HS-27A (cell line): ENCODE results near the gene YEATS2.

Experiments used
- DNase-seq: peaks from one replicate; pipeline ENCODE4 v3.0.0-alpha.2; 2012; ENCODE audit warnings: low read depth, missing footprints

Gene YEATS2

GRCh38 chr3:183812761-183813445 is 115.3 kb downstream of the YEATS2 start:
- no peak for DNase-seq

- no peak for DNase-seq
Observed at GRCh38 chr3:183814240-183814639, 116.6 kb downstream of the YEATS2 start.

GRCh38 chr3:183815563-183815940 is 118.0 kb downstream of the YEATS2 start:
- DNase-seq: no peak

GRCh38 chr3:183815951-183816475 is 118.4 kb downstream of the YEATS2 start:
- DNase-seq: no peak

GRCh38 chr3:183816681-183817510 is 119.3 kb downstream of the YEATS2 start:
- DNase-seq: no peak

GRCh38 chr3:183817639-183818038 is 120.0 kb downstream of the YEATS2 start:
- DNase-seq: no peak

GRCh38 chr3:183818041-183818620 is 120.5 kb downstream of the YEATS2 start:
- DNase-seq: no peak

GRCh38 chr3:183818706-183819624 is 121.4 kb downstream of the YEATS2 start:
- no peak for DNase-seq

GRCh38 chr3:183819831-183820230 is 122.2 kb downstream of the YEATS2 start:
- no peak for DNase-seq

- DNase-seq: no peak
Observed at GRCh38 chr3:183822631-183823030, 125.0 kb downstream of the YEATS2 start.

GRCh38 chr3:183823963-183824362 is 126.4 kb downstream of the YEATS2 start:
- no peak for DNase-seq

- DNase-seq: no peak
Observed at GRCh38 chr3:183824761-183825455, 127.3 kb downstream of the YEATS2 start.

GRCh38 chr3:183825456-183826161 is 128.0 kb downstream of the YEATS2 start, which contains the start of gene MAP6D1:
Gene MAP6D1, minus strand, starts transcription at chr3:183825577. Its CDS starts 30 bp downstream, at chr3:183825547.
- DNase-seq: no peak

- DNase-seq: no peak
Observed at GRCh38 chr3:183826448-183827250, 129.1 kb downstream of the YEATS2 start.

GRCh38 chr3:183827809-183828537 is 130.4 kb downstream of the YEATS2 start:
- DNase-seq: no peak

GRCh38 chr3:183828538-183828870 is 130.9 kb downstream of the YEATS2 start:
- no peak for DNase-seq

GRCh38 chr3:183829466-183829865 is 131.9 kb downstream of the YEATS2 start:
- no peak for DNase-seq

- DNase-seq: no peak
Observed at GRCh38 chr3:183830187-183830586, 132.6 kb downstream of the YEATS2 start.

GRCh38 chr3:183833516-183833915 is 135.9 kb downstream of the YEATS2 start:
- DNase-seq: no peak
